WTC11 (cell line): ENCODE results near the gene ZBTB21. TPM values are rescaled to one million over a fixed set of nuclear protein-coding genes. Genes with fewer than 3 reads are reported as not detected.

ENCODE experiments used
- ATAC-seq: fragments of 200-7000 bp; cut with Tn5 transposase; 2 replicates; pipeline ENCODE4 v1.10.0; 2021; ENCODE audit warnings: mild to moderate bottlenecking, moderate library complexity
- CTCF ChIA-PET: fragments of 300-600 bp; sonication (Branson Sonifier 250); formaldehyde crosslinking; loops from one replicate; lab custom pipeline; 2021; ENCODE audit warnings: antibody characterized with exemption; lab: Charles Lee
- POLR2A ChIA-PET: fragments of 350-600 bp; sonication (Branson Sonifier 250); formaldehyde crosslinking; loops from one replicate; lab custom pipeline; 2021; ENCODE audit warnings: antibody characterized with exemption; lab: Charles Lee
- DNase-seq: peaks from one replicate; pipeline ENCODE4 v3.0.0; 2021; ENCODE audit warnings: low spot score
- H3K27ac Mint-ChIP-seq: 2 replicates; pipeline ENCODE4 v1.8.0; 2021; ENCODE audit warnings: mixed read lengths
- H3K27me3 Mint-ChIP-seq: 2 replicates; pipeline ENCODE4 v1.8.0; 2021; ENCODE audit warnings: low read depth, mild to moderate bottlenecking, moderate library complexity, mixed read lengths
- H3K36me3 Mint-ChIP-seq: 2 replicates; pipeline ENCODE4 v1.8.0; 2021; ENCODE audit warnings: mixed read lengths
- H3K4me1 Mint-ChIP-seq: 2 replicates; pipeline ENCODE4 v1.8.0; 2022; ENCODE audit warnings: mixed read lengths
- H3K4me3 Mint-ChIP-seq: 2 replicates; pipeline ENCODE4 v1.8.0; 2021; ENCODE audit warnings: mild to moderate bottlenecking, moderate library complexity, mixed read lengths
- H3K9me3 Mint-ChIP-seq: 2 replicates; pipeline ENCODE4 v1.8.0; 2021; ENCODE audit warnings: mixed read lengths
- ATF1 ChIP-seq: sonication (generic); formaldehyde crosslinking; IDR thresholded peaks from 2 replicates; pipeline ENCODE4 v1.8.1; 2023; ENCODE audit warnings: mild to moderate bottlenecking, moderate library complexity, missing genetic modification reagents
- CBFB ChIP-seq: sonication (generic); formaldehyde crosslinking; IDR thresholded peaks from 2 replicates; pipeline ENCODE4 v1.8.1; 2022; ENCODE audit warnings: mild to moderate bottlenecking, low read depth, missing genetic modification reagents
- FOXJ3 ChIP-seq: sonication (generic); formaldehyde crosslinking; IDR thresholded peaks from 2 replicates; pipeline ENCODE4 v1.9.0; 2021; ENCODE audit warnings: missing genetic modification reagents, mild to moderate bottlenecking, borderline replicate concordance
- GRHL2 ChIP-seq: fragments of 250-450 bp; sonication (Bioruptor Pico); IDR thresholded peaks from 2 replicates; pipeline ENCODE4 v1.8.0; 2022; ENCODE audit warnings: mild to moderate bottlenecking, moderate library complexity; ENCODE audit not compliant: insufficient replicate concordance, severe bottlenecking
- JUN ChIP-seq: sonication (generic); formaldehyde crosslinking; IDR thresholded peaks from 2 replicates; pipeline ENCODE4 v1.8.0; 2023; ENCODE audit warnings: mild to moderate bottlenecking, missing genetic modification reagents
- NFATC4 ChIP-seq: fragments of 250-450 bp; sonication (Bioruptor Pico); IDR thresholded peaks from 2 replicates; pipeline ENCODE4 v1.9.0; 2021; ENCODE audit warnings: mild to moderate bottlenecking
- NFE2L1 ChIP-seq: sonication (generic); formaldehyde crosslinking; IDR thresholded peaks from 2 replicates; pipeline ENCODE4 v1.8.1; 2023; ENCODE audit warnings: missing genetic modification reagents
- NR3C1 ChIP-seq: sonication (generic); formaldehyde crosslinking; conservative IDR thresholded peaks from 2 replicates; pipeline ENCODE4 v1.8.1; 2023; ENCODE audit warnings: low read depth, mild to moderate bottlenecking, missing genetic modification reagents
- RORB ChIP-seq: fragments of 250-450 bp; sonication (Bioruptor Pico); IDR thresholded peaks from 2 replicates; pipeline ENCODE4 v1.9.0; 2021; ENCODE audit warnings: mild to moderate bottlenecking
- TP53 ChIP-seq: sonication (generic); formaldehyde crosslinking; IDR thresholded peaks from 2 replicates; pipeline ENCODE4 v1.8.1; 2023; ENCODE audit warnings: mild to moderate bottlenecking, missing genetic modification reagents
- ZNF232 ChIP-seq: sonication (generic); formaldehyde crosslinking; IDR thresholded peaks from 2 replicates; pipeline ENCODE4 v1.8.0; 2022; ENCODE audit warnings: mild to moderate bottlenecking, missing genetic modification reagents
- ZNF396 ChIP-seq: fragments of 250-450 bp; sonication (Bioruptor Pico); IDR thresholded peaks from 2 replicates; pipeline ENCODE4 v1.8.0; 2021; ENCODE audit warnings: mild to moderate bottlenecking, moderate library complexity, borderline replicate concordance
- ZNF416 ChIP-seq: fragments of 250-450 bp; sonication (Bioruptor Pico); IDR thresholded peaks from 2 replicates; pipeline ENCODE4 v1.9.0; 2021; ENCODE audit warnings: mild to moderate bottlenecking, inconsistent platforms
- ZNF423 ChIP-seq: fragments of 250-450 bp; sonication (Bioruptor Pico); IDR thresholded peaks from 2 replicates; pipeline ENCODE4 v2.1.2; 2022; ENCODE audit warnings: mild to moderate bottlenecking, moderate library complexity
- ZNF671 ChIP-seq: fragments of 250-450 bp; sonication (Bioruptor Pico); IDR thresholded peaks from 2 replicates; pipeline ENCODE4 v1.8.0; 2021; ENCODE audit warnings: mild to moderate bottlenecking
- total RNA-seq: library from RNA; stranded (reverse); gene quantifications from 3 replicates; pipeline ENCODE4 v1.2.3, GENCODE V29; 2021
- TF ChIP-seq, protein P1 (sequence below): fragments of 250-450 bp; sonication (Bioruptor Pico); IDR thresholded peaks from 2 replicates; pipeline ENCODE4 v1.9.0; 2021; ENCODE audit warnings: mild to moderate bottlenecking, borderline replicate concordance
- TF ChIP-seq, protein P2 (sequence below): sonication (generic); formaldehyde crosslinking; IDR thresholded peaks from 2 replicates; pipeline ENCODE4 v1.8.0; 2022; ENCODE audit warnings: mild to moderate bottlenecking, missing genetic modification reagents
- TF ChIP-seq, protein P3 (sequence below): sonication (generic); formaldehyde crosslinking; IDR thresholded peaks from 2 replicates; pipeline ENCODE4 v1.8.0; 2022; ENCODE audit warnings: mild to moderate bottlenecking, missing genetic modification reagents
- TF ChIP-seq, protein P4 (sequence below): fragments of 250-450 bp; sonication (Bioruptor Pico); IDR thresholded peaks from 2 replicates; pipeline ENCODE4 v1.9.0; 2021; ENCODE audit warnings: mild to moderate bottlenecking
- TF ChIP-seq, protein P5 (sequence below): sonication (generic); formaldehyde crosslinking; IDR thresholded peaks from 2 replicates; pipeline ENCODE4 v1.8.1; 2022; ENCODE audit warnings: low read depth, mild to moderate bottlenecking, moderate library complexity, missing genetic modification reagents, borderline replicate concordance
- TF ChIP-seq, protein P6 (sequence below): fragments of 200-600 bp; IDR thresholded peaks from 2 replicates; pipeline ENCODE4 v1.8.0; 2022; ENCODE audit warnings: antibody characterized with exemption

ZBTB21 gene
- total RNA-seq, 1 experiment from 2014 or later, result 13.8 TPM

DNA sequence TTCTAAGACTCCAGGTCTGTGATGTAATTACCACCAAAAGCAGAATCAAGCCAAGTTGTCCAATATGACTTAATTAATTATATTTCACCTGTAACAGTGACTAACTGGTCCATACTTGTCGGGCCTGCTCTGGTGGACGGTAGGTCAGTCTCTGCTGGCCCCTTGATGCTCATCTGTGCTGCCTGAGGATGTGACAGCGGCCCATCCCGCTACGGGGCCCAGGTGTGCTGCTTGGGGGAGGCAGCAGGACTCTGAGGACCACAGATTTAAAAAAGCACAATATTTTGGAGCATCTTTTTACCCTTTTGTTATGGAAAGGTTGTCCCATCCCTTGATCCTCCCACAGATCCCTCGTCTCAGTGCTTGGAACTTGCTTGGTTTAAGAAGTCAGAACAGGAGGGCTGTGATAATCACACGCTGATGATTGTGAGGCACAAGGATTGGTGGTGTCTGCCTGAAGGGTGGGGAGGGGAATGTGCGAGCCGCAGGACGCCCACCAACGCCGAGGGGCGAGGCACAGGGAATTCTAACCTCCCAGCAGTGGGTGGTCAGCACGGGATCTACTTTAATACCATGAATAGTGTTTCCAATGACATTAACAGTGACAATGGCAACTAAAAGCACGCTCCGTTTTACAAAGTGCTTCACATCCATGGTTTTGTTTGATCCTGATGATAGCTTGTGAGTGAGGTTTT, 33.2 kb upstream of the ZBTB21 start:
- TF ChIP-seq CBFB (CRISPR knock-in tag) (no peak), JUN (CRISPR knock-in tag) (no peak), NFE2L1 (no peak), ZNF232 (CRISPR knock-in tag) (no peak), RORB (CRISPR knock-in tag) (no peak), ZNF396 (CRISPR knock-in tag) (no peak), NFATC4 (no peak), ZNF423 (CRISPR knock-in tag) (no peak), ZNF416 (CRISPR knock-in tag) (no peak)
- TF ChIP-seq, protein P1, sequence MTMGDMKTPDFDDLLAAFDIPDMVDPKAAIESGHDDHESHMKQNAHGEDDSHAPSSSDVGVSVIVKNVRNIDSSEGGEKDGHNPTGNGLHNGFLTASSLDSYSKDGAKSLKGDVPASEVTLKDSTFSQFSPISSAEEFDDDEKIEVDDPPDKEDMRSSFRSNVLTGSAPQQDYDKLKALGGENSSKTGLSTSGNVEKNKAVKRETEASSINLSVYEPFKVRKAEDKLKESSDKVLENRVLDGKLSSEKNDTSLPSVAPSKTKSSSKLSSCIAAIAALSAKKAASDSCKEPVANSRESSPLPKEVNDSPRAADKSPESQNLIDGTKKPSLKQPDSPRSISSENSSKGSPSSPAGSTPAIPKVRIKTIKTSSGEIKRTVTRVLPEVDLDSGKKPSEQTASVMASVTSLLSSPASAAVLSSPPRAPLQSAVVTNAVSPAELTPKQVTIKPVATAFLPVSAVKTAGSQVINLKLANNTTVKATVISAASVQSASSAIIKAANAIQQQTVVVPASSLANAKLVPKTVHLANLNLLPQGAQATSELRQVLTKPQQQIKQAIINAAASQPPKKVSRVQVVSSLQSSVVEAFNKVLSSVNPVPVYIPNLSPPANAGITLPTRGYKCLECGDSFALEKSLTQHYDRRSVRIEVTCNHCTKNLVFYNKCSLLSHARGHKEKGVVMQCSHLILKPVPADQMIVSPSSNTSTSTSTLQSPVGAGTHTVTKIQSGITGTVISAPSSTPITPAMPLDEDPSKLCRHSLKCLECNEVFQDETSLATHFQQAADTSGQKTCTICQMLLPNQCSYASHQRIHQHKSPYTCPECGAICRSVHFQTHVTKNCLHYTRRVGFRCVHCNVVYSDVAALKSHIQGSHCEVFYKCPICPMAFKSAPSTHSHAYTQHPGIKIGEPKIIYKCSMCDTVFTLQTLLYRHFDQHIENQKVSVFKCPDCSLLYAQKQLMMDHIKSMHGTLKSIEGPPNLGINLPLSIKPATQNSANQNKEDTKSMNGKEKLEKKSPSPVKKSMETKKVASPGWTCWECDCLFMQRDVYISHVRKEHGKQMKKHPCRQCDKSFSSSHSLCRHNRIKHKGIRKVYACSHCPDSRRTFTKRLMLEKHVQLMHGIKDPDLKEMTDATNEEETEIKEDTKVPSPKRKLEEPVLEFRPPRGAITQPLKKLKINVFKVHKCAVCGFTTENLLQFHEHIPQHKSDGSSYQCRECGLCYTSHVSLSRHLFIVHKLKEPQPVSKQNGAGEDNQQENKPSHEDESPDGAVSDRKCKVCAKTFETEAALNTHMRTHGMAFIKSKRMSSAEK (CRISPR knock-in tag), result no peak
- TF ChIP-seq, protein P2, sequence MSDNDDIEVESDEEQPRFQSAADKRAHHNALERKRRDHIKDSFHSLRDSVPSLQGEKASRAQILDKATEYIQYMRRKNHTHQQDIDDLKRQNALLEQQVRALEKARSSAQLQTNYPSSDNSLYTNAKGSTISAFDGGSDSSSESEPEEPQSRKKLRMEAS, result no peak
- TF ChIP-seq, protein P3, sequence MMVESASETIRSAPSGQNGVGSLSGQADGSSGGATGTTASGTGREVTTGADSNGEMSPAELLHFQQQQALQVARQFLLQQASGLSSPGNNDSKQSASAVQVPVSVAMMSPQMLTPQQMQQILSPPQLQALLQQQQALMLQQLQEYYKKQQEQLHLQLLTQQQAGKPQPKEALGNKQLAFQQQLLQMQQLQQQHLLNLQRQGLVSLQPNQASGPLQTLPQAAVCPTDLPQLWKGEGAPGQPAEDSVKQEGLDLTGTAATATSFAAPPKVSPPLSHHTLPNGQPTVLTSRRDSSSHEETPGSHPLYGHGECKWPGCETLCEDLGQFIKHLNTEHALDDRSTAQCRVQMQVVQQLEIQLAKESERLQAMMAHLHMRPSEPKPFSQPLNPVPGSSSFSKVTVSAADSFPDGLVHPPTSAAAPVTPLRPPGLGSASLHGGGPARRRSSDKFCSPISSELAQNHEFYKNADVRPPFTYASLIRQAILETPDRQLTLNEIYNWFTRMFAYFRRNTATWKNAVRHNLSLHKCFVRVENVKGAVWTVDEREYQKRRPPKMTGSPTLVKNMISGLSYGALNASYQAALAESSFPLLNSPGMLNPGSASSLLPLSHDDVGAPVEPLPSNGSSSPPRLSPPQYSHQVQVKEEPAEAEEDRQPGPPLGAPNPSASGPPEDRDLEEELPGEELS (CRISPR knock-in tag), result no peak
- POLR2A ChIA-PET, result no interaction called here
- H3K27me3 Mint-ChIP-seq, result no peaks in the 10 kb centered on the region; the same call in 1 of the 2 replicates
- CTCF ChIA-PET, result interaction anchor here (1.9 kb wide), 1 partner anchor 65 kb away, joined by 5 read pairs; no protein-coding TSS in a partner anchor
- H3K27ac Mint-ChIP-seq, result no peak overlapping the region
- H3K4me3 Mint-ChIP-seq, result no peak overlapping the region
- no peak for ATAC-seq
- peaks cover 4% of the 10 kb centered on the region; the same call in 1 of the 2 replicates for H3K9me3 Mint-ChIP-seq
- DNase-seq, result no peak
- 0 out of 2 replicates have a peak, but pooled peaks cover 6% of the 10 kb centered on the region for H3K4me1 Mint-ChIP-seq
- no peaks in the 10 kb centered on the region for H3K36me3 Mint-ChIP-seq

DNA sequence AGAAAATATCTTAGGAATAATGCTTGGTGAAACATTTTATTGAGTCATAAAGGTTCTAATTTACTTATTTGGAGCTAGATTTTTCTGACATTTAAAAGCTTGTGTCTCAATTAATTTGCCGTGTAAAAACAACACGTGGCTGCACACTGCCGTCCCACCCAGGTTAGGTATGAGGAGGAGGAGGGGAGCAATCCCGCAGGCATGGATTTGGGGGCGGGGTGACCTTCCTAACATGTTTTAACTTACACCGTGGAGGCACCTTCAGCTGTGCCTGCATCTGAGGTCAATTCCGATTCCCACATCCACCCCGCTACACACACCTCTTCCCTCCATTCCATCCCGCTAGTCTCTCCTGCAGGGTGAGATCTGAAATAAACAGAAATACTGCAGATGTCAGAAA, 32.5 kb upstream of the ZBTB21 start:
- no peak overlapping the region for H3K27ac Mint-ChIP-seq
- no peak for ATAC-seq
- CTCF ChIA-PET, result interaction anchor here (0.9 to 1.9 kb wide), 2 partner anchors 65 to 226 kb away, joined by 4 to 5 read pairs; no protein-coding TSS in a partner anchor

More for the DNA sequence above, 32.5 kb upstream of the ZBTB21 start:
- no peak overlapping the region for H3K4me3 Mint-ChIP-seq
- TF ChIP-seq, protein P2, result no peak
- no peak for TF ChIP-seq GRHL2 (CRISPR knock-in tag)
- no peak for TF ChIP-seq TP53 (CRISPR knock-in tag)
- no peak for TF ChIP-seq ZNF423 (CRISPR knock-in tag)
- TF ChIP-seq, protein P4, sequence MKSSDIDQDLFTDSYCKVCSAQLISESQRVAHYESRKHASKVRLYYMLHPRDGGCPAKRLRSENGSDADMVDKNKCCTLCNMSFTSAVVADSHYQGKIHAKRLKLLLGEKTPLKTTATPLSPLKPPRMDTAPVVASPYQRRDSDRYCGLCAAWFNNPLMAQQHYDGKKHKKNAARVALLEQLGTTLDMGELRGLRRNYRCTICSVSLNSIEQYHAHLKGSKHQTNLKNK (CRISPR knock-in tag), result no peak
- TF ChIP-seq RORB (CRISPR knock-in tag), result no peak
- no peak for TF ChIP-seq CBFB (CRISPR knock-in tag)
- TF ChIP-seq ZNF671, result no peak
- no peak for TF ChIP-seq NR3C1 (CRISPR knock-in tag)
- TF ChIP-seq FOXJ3 (CRISPR knock-in tag), result no peak
- TF ChIP-seq, protein P5, sequence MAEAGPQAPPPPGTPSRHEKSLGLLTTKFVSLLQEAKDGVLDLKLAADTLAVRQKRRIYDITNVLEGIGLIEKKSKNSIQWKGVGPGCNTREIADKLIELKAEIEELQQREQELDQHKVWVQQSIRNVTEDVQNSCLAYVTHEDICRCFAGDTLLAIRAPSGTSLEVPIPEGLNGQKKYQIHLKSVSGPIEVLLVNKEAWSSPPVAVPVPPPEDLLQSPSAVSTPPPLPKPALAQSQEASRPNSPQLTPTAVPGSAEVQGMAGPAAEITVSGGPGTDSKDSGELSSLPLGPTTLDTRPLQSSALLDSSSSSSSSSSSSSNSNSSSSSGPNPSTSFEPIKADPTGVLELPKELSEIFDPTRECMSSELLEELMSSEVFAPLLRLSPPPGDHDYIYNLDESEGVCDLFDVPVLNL, result no peak
- TF ChIP-seq ATF1 (CRISPR knock-in tag), result no peak
- TF ChIP-seq, protein P6, sequence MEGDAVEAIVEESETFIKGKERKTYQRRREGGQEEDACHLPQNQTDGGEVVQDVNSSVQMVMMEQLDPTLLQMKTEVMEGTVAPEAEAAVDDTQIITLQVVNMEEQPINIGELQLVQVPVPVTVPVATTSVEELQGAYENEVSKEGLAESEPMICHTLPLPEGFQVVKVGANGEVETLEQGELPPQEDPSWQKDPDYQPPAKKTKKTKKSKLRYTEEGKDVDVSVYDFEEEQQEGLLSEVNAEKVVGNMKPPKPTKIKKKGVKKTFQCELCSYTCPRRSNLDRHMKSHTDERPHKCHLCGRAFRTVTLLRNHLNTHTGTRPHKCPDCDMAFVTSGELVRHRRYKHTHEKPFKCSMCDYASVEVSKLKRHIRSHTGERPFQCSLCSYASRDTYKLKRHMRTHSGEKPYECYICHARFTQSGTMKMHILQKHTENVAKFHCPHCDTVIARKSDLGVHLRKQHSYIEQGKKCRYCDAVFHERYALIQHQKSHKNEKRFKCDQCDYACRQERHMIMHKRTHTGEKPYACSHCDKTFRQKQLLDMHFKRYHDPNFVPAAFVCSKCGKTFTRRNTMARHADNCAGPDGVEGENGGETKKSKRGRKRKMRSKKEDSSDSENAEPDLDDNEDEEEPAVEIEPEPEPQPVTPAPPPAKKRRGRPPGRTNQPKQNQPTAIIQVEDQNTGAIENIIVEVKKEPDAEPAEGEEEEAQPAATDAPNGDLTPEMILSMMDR, result no peak
- TF ChIP-seq, all 79 proteins: peak for 0
- Mint-ChIP-seq H3K9me3 (peaks cover 4% of the 10 kb centered on the region; the same call in 1 of the 2 replicates), H3K36me3 (no peaks in the 10 kb centered on the region), H3K4me1 (0 out of 2 replicates have a peak, but pooled peaks cover 6% of the 10 kb centered on the region), H3K27me3 (no peaks in the 10 kb centered on the region; the same call in 1 of the 2 replicates)
- POLR2A ChIA-PET, result interaction anchor here (0.7 kb wide), 1 partner anchor 113 kb away, joined by 3 read pairs; no protein-coding TSS in a partner anchor
- DNase-seq, result no peak
